Endothelial cell (in vitro differentiated cells): ENCODE data around the gene P4HA2. TPM values are rescaled to one million over a fixed set of nuclear protein-coding genes. Genes with fewer than 3 reads are reported as not detected.

ENCODE experiments used
- DNase-seq: peaks from one replicate; pipeline ENCODE4 v3.0.0; 2021; ENCODE audit warnings: low spot score
- H3K27ac Mint-ChIP-seq: one replicate; pipeline ENCODE4 v1.8.0; 2021; ENCODE audit warnings: mixed read lengths, inconsistent platforms; ENCODE audit not compliant: unreplicated experiment
- H3K27me3 Mint-ChIP-seq: one replicate; pipeline ENCODE4 v1.8.0; 2021; ENCODE audit warnings: mild to moderate bottlenecking, moderate library complexity, mixed read lengths, inconsistent platforms; ENCODE audit not compliant: unreplicated experiment
- H3K36me3 Mint-ChIP-seq: one replicate; pipeline ENCODE4 v1.8.0; 2021; ENCODE audit warnings: mild to moderate bottlenecking, low read depth, mixed read lengths, inconsistent platforms; ENCODE audit not compliant: unreplicated experiment
- H3K4me1 Mint-ChIP-seq: one replicate; pipeline ENCODE4 v1.8.0; 2021; ENCODE audit warnings: mild to moderate bottlenecking, mixed read lengths, inconsistent platforms; ENCODE audit not compliant: unreplicated experiment
- H3K4me3 Mint-ChIP-seq: one replicate; pipeline ENCODE4 v1.8.0; 2021; ENCODE audit warnings: mild to moderate bottlenecking, mixed read lengths, inconsistent platforms; ENCODE audit not compliant: unreplicated experiment
- H3K9me3 Mint-ChIP-seq: one replicate; pipeline ENCODE4 v1.8.0; 2021; ENCODE audit warnings: mixed read lengths, inconsistent platforms; ENCODE audit not compliant: unreplicated experiment
- CTCF ChIP-seq: fragments of 200-600 bp; sonication (generic); IDR thresholded peaks from one replicate; pipeline ENCODE4 v1.5.0; 2021; ENCODE audit warnings: antibody characterized with exemption; ENCODE audit not compliant: unreplicated experiment
- total RNA-seq: library from RNA; stranded (reverse); fragmentation: NEBNext Ultra II Directional; extraction: Animal tissue kit (Norgen Biotek cat#: 25700); gene quantifications from one replicate; pipeline ENCODE4 v1.2.1, GENCODE V29; 2021; ENCODE audit not compliant: unreplicated experiment

The P4HA2 gene
- total RNA-seq, 1 donor from 2014 or later, result 9.9 TPM

- peaks cover 4% of the 10 kb centered on the region for H3K4me1 Mint-ChIP-seq
- H3K27ac Mint-ChIP-seq, result no peak overlapping the region
- no peak overlapping the region for H3K4me3 Mint-ChIP-seq
- DNase-seq, result no peak
- H3K27me3 Mint-ChIP-seq, result peaks cover 4% of the 10 kb centered on the region
- H3K9me3 Mint-ChIP-seq, result no peaks in the 10 kb centered on the region
- TF ChIP-seq CTCF, result no peak
- H3K36me3 Mint-ChIP-seq, result no peaks in the 10 kb centered on the region
Measured at GRCh38 chr5:132222649-132223038, 5.0 kb downstream of the P4HA2 start.

GRCh38 chr5:132221781-132222648, 5.6 kb downstream of the P4HA2 start:
- Mint-ChIP-seq H3K4me3 (no peak overlapping the region), H3K36me3 (no peaks in the 10 kb centered on the region), H3K27ac (no peak overlapping the region), H3K9me3 (no peaks in the 10 kb centered on the region), H3K27me3 (peaks cover 4% of the 10 kb centered on the region), H3K4me1 (peaks cover 3% of the 10 kb centered on the region)
- no peak for DNase-seq
- TF ChIP-seq CTCF, result no peak

- Mint-ChIP-seq H3K36me3 (peaks cover 4% of the 10 kb centered on the region), H3K27me3 (peaks cover 4% of the 10 kb centered on the region), H3K4me1 (no peaks in the 10 kb centered on the region), H3K9me3 (no peaks in the 10 kb centered on the region), H3K27ac (no peak overlapping the region), H3K4me3 (no peak overlapping the region)
- DNase-seq, result no peak
- no peak for TF ChIP-seq CTCF
Measured at GRCh38 chr5:132220491-132220890, 7.2 kb downstream of the P4HA2 start.

- no peak for TF ChIP-seq CTCF
- no peak for DNase-seq
- H3K4me1 Mint-ChIP-seq, result no peaks in the 10 kb centered on the region
- H3K27me3 Mint-ChIP-seq, result peaks cover 4% of the 10 kb centered on the region
- H3K27ac Mint-ChIP-seq, result no peak overlapping the region
- no peaks in the 10 kb centered on the region for H3K9me3 Mint-ChIP-seq
- peaks cover 4% of the 10 kb centered on the region for H3K36me3 Mint-ChIP-seq
- H3K4me3 Mint-ChIP-seq, result no peak overlapping the region
Measured at GRCh38 chr5:132219981-132220380, 7.7 kb downstream of the P4HA2 start.

GRCh38 chr5:132219289-132219970, 8.2 kb downstream of the P4HA2 start:
- TF ChIP-seq CTCF, result no peak
- H3K36me3 Mint-ChIP-seq, result peaks cover 4% of the 10 kb centered on the region
- DNase-seq, result no peak
- peak overlapping the region; percentile 23 for H3K4me3 Mint-ChIP-seq
- no peak overlapping the region for H3K27ac Mint-ChIP-seq
- no peaks in the 10 kb centered on the region for H3K4me1 Mint-ChIP-seq
- H3K9me3 Mint-ChIP-seq, result no peaks in the 10 kb centered on the region
- peaks cover 4% of the 10 kb centered on the region for H3K27me3 Mint-ChIP-seq
